IMR-90 (cell line): ENCODE measurements around the gene ACACA.

Experiments
- BHLHE40 ChIP-seq: fragments of 150-350 bp; IDR thresholded peaks from 2 replicates; pipeline ENCODE4 v1.6.1; 2016; ENCODE audit warnings: mild to moderate bottlenecking, low read depth, low read length
- CEBPB ChIP-seq: IDR thresholded peaks from 2 replicates; pipeline ENCODE4 v1.6.1; 2012; ENCODE audit warnings: low read depth, low read length, improper control_type of control experiment
- FOS ChIP-seq: fragments of 150-350 bp; IDR thresholded peaks from 2 replicates; pipeline ENCODE4 v1.6.1; 2016; ENCODE audit warnings: low read depth, low read length
- MAZ ChIP-seq: IDR thresholded peaks from 2 replicates; pipeline ENCODE4 v1.6.1; 2012; ENCODE audit warnings: low read depth, mild to moderate bottlenecking, low read length, improper control_type of control experiment, moderate library complexity, borderline replicate concordance
- MXI1 ChIP-seq: IDR thresholded peaks from 2 replicates; pipeline ENCODE4 v1.6.1; 2012; ENCODE audit warnings: low read depth, mild to moderate bottlenecking, low read length, moderate library complexity, borderline replicate concordance
- NFE2L2 ChIP-seq: fragments of 150-350 bp; IDR thresholded peaks from 2 replicates; pipeline ENCODE4 v1.6.1; 2016; ENCODE audit warnings: low read depth, mild to moderate bottlenecking, low read length
- POLR2A ChIP-seq: IDR thresholded peaks from 2 replicates; pipeline ENCODE4 v1.6.1; 2012; ENCODE audit warnings: mild to moderate bottlenecking, low read depth, low read length
- RAD21 ChIP-seq: IDR thresholded peaks from 2 replicates; pipeline ENCODE4 v1.6.1; 2012; ENCODE audit warnings: low read length, improper control_type of control experiment
- RCOR1 ChIP-seq: IDR thresholded peaks from 2 replicates; pipeline ENCODE4 v1.6.1; 2012; ENCODE audit warnings: mild to moderate bottlenecking, low read length, improper control_type of control experiment; ENCODE audit not compliant: insufficient replicate concordance
- RFX5 ChIP-seq: IDR thresholded peaks from 2 replicates; pipeline ENCODE4 v1.8.0; 2012; ENCODE audit warnings: low read depth, mild to moderate bottlenecking, low read length, moderate library complexity
- USF2 ChIP-seq: fragments of 150-350 bp; IDR thresholded peaks from 2 replicates; pipeline ENCODE4 v1.6.1; 2017; ENCODE audit warnings: mild to moderate bottlenecking, antibody characterized with exemption, low read length, low read depth
- TF ChIP-seq, protein P1 (sequence below): conservative IDR thresholded peaks from 2 replicates; pipeline ENCODE4 v1.5.1; 2012; ENCODE audit warnings: mild to moderate bottlenecking, low read depth, low read length, improper control_type of control experiment
- TF ChIP-seq, protein P2 (sequence below): fragments of 150-350 bp; IDR thresholded peaks from 2 replicates; pipeline ENCODE4 v1.6.1; 2016; ENCODE audit warnings: low read depth, mild to moderate bottlenecking, low read length, moderate library complexity, borderline replicate concordance

GRCh38 chr17:37361543-37361942, 45.1 kb downstream of the ACACA start:
- TF ChIP-seq MXI1 (no peak), POLR2A (no peak), BHLHE40 (no peak), CEBPB (no peak), RAD21 (no peak), MAZ (no peak), USF2 (no peak), RCOR1 (no peak), FOS (no peak), RFX5 (no peak), NFE2L2 (no peak)
- TF ChIP-seq, protein P1, sequence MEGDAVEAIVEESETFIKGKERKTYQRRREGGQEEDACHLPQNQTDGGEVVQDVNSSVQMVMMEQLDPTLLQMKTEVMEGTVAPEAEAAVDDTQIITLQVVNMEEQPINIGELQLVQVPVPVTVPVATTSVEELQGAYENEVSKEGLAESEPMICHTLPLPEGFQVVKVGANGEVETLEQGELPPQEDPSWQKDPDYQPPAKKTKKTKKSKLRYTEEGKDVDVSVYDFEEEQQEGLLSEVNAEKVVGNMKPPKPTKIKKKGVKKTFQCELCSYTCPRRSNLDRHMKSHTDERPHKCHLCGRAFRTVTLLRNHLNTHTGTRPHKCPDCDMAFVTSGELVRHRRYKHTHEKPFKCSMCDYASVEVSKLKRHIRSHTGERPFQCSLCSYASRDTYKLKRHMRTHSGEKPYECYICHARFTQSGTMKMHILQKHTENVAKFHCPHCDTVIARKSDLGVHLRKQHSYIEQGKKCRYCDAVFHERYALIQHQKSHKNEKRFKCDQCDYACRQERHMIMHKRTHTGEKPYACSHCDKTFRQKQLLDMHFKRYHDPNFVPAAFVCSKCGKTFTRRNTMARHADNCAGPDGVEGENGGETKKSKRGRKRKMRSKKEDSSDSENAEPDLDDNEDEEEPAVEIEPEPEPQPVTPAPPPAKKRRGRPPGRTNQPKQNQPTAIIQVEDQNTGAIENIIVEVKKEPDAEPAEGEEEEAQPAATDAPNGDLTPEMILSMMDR = no peak
- TF ChIP-seq, protein P2, sequence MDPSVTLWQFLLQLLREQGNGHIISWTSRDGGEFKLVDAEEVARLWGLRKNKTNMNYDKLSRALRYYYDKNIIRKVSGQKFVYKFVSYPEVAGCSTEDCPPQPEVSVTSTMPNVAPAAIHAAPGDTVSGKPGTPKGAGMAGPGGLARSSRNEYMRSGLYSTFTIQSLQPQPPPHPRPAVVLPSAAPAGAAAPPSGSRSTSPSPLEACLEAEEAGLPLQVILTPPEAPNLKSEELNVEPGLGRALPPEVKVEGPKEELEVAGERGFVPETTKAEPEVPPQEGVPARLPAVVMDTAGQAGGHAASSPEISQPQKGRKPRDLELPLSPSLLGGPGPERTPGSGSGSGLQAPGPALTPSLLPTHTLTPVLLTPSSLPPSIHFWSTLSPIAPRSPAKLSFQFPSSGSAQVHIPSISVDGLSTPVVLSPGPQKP = no peak
